DND-41 (cell line): ENCODE results near the gene BZW2.

Source experiments
- ATAC-seq: fragments of 200-7000 bp; cut with Tn5 transposase; 3 replicates; pipeline ENCODE4 v1.9.1; 2021; ENCODE audit warnings: low read depth; ENCODE audit not compliant: insufficient read depth
- DNase-seq: peaks from one replicate; pipeline ENCODE4 v3.0.0-alpha.2; 2020
- H2AFZ ChIP-seq: 2 replicates; pipeline ENCODE4 v1.6.0; 2012; ENCODE audit warnings: low read depth, low read length
- H3K27ac ChIP-seq: 2 replicates; pipeline ENCODE4 v1.5.1; 2012; ENCODE audit warnings: low read length, inconsistent platforms
- H3K27me3 ChIP-seq: fragments of 200-600 bp; sonication (generic); 2 replicates; pipeline ENCODE4 v1.6.0; 2012; ENCODE audit warnings: low read length, mild to moderate bottlenecking, inconsistent platforms; ENCODE audit not compliant: insufficient read depth, poor library complexity
- H3K36me3 ChIP-seq: 2 replicates; pipeline ENCODE4 v1.5.1; 2012; ENCODE audit warnings: low read length, inconsistent platforms; ENCODE audit not compliant: insufficient read depth
- H3K4me1 ChIP-seq: 2 replicates; pipeline ENCODE4 v1.5.1; 2012; ENCODE audit warnings: mild to moderate bottlenecking, low read length; ENCODE audit not compliant: insufficient read depth
- H3K4me2 ChIP-seq: 2 replicates; pipeline ENCODE4 v1.6.0; 2012; ENCODE audit warnings: mild to moderate bottlenecking, moderate library complexity, low read length, inconsistent platforms; ENCODE audit not compliant: insufficient read depth
- H3K4me3 ChIP-seq, 2 experiments: fragments of 200-600 bp in 1 of 2; shearing (Covaris generic) in 1 of 2; 2 replicates each; pipeline ENCODE4 v1.5.1; 2012 to 2016; ENCODE audit warnings: inconsistent platforms in 2 of 2, low read length in 2 of 2, mild to moderate bottlenecking in 2 of 2, low read depth in 1 of 2, moderate library complexity in 1 of 2
- H3K79me2 ChIP-seq: 2 replicates; pipeline ENCODE4 v1.6.0; 2012; ENCODE audit warnings: low read length, inconsistent platforms; ENCODE audit not compliant: insufficient read depth
- H3K9ac ChIP-seq: 2 replicates; pipeline ENCODE4 v1.6.0; 2012; ENCODE audit warnings: low read depth, mild to moderate bottlenecking, inconsistent platforms, low read length, moderate library complexity
- H3K9me3 ChIP-seq: 2 replicates; pipeline ENCODE4 v1.5.1; 2012; ENCODE audit warnings: low read length, moderate library complexity, mild to moderate bottlenecking, inconsistent platforms; ENCODE audit not compliant: insufficient read depth, severe bottlenecking
- H4K20me1 ChIP-seq: 2 replicates; pipeline ENCODE4 v1.6.0; 2012; ENCODE audit warnings: low read length; ENCODE audit not compliant: insufficient read depth
- CTCF ChIP-seq: IDR thresholded peaks from 2 replicates; pipeline ENCODE4 v1.5.1; 2012; ENCODE audit warnings: borderline replicate concordance, low read length, moderate library complexity, mild to moderate bottlenecking; ENCODE audit not compliant: poor library complexity, severe bottlenecking; ENCODE audit errors: extremely low read depth
- EZH2 ChIP-seq: IDR thresholded peaks from 3 replicates; pipeline ENCODE4 v1.6.1; 2012; ENCODE audit warnings: borderline replicate concordance, low read depth, mild to moderate bottlenecking, moderate library complexity, low read length, inconsistent platforms; ENCODE audit not compliant: severe bottlenecking

Gene BZW2

GRCh38 chr7:16740996-16741395 lies 95.0 kb downstream of the BZW2 start:
- Histone ChIP-seq H3K9ac (no peak overlapping the region), H3K27ac (no peak overlapping the region), H4K20me1 (no peaks in the 10 kb centered on the region), H3K4me1 (no peaks in the 10 kb centered on the region), H3K79me2 (no peaks in the 10 kb centered on the region), H3K36me3 (no peaks in the 10 kb centered on the region), H3K4me3 (no peak overlapping the region), H3K4me2 (no peak overlapping the region), H2AFZ (no peak overlapping the region), H3K27me3 (no peaks in the 10 kb centered on the region), H3K9me3 (no peaks in the 10 kb centered on the region)
- ATAC-seq (no peak), DNase-seq (no peak)
- TF ChIP-seq CTCF (no peak), EZH2 (no peak)

GRCh38 chr7:16741676-16742075 lies 95.7 kb downstream of the BZW2 start:
- H3K9me3 ChIP-seq: no peaks in the 10 kb centered on the region
- H3K27ac ChIP-seq: no peak overlapping the region
- no peaks in the 10 kb centered on the region for H3K4me1 ChIP-seq
- TF ChIP-seq CTCF (no peak), EZH2 (no peak)
- ATAC-seq (no peak), DNase-seq (no peak)
- no peaks in the 10 kb centered on the region for H3K27me3 ChIP-seq
- no peak overlapping the region for H3K4me2 ChIP-seq
- H4K20me1 ChIP-seq: no peaks in the 10 kb centered on the region
- H2AFZ ChIP-seq: no peak overlapping the region
- H3K36me3 ChIP-seq: no peaks in the 10 kb centered on the region
- H3K79me2 ChIP-seq: no peaks in the 10 kb centered on the region
- no peak overlapping the region for H3K4me3 ChIP-seq
- H3K9ac ChIP-seq: no peak overlapping the region

- no peaks in the 10 kb centered on the region for H3K36me3 ChIP-seq
- H4K20me1 ChIP-seq: no peaks in the 10 kb centered on the region
- no peak overlapping the region for H3K9ac ChIP-seq
- H3K4me1 ChIP-seq: no peaks in the 10 kb centered on the region
- H3K9me3 ChIP-seq: no peaks in the 10 kb centered on the region
- H3K4me2 ChIP-seq: no peak overlapping the region
- no peaks in the 10 kb centered on the region for H3K27me3 ChIP-seq
- no peak overlapping the region for H3K27ac ChIP-seq
- no peaks in the 10 kb centered on the region for H3K79me2 ChIP-seq
- no peak for TF ChIP-seq EZH2
- no peak for TF ChIP-seq CTCF
- ATAC-seq: no peak
- H3K4me3 ChIP-seq: no peak overlapping the region
- no peak overlapping the region for H2AFZ ChIP-seq
- no peak for DNase-seq
Observed at GRCh38 chr7:16742547-16742946, 96.6 kb downstream of the BZW2 start.

- H3K4me3 ChIP-seq: no peak overlapping the region
- ATAC-seq (no peak), DNase-seq (no peak)
- H4K20me1 ChIP-seq: no peaks in the 10 kb centered on the region
- H2AFZ ChIP-seq: no peak overlapping the region
- no peaks in the 10 kb centered on the region for H3K9me3 ChIP-seq
- H3K9ac ChIP-seq: no peak overlapping the region
- no peaks in the 10 kb centered on the region for H3K36me3 ChIP-seq
- no peaks in the 10 kb centered on the region for H3K4me1 ChIP-seq
- H3K4me2 ChIP-seq: no peak overlapping the region
- no peak overlapping the region for H3K27ac ChIP-seq
- H3K27me3 ChIP-seq: no peaks in the 10 kb centered on the region
- H3K79me2 ChIP-seq: no peaks in the 10 kb centered on the region
- TF ChIP-seq EZH2 (no peak), CTCF (no peak)
Observed at GRCh38 chr7:16743236-16743635, 97.3 kb downstream of the BZW2 start.
